H1 (cell line): ENCODE data around the gene ZBTB20. TPM values are rescaled to one million over a fixed set of nuclear protein-coding genes. Genes with fewer than 3 reads are reported as not detected.

Experiments
- BRCA1 ChIP-seq: IDR thresholded peaks from 2 replicates; pipeline ENCODE4 v1.6.1; 2012; ENCODE audit warnings: low read depth, low read length, improper control_type of control experiment
- CHD1 ChIP-seq: IDR thresholded peaks from 2 replicates; pipeline ENCODE4 v1.6.1; 2012; ENCODE audit warnings: low read depth, low read length, improper control_type of control experiment
- E2F6 ChIP-seq: IDR thresholded peaks from 2 replicates; pipeline ENCODE4 v1.6.1; 2012; ENCODE audit warnings: inconsistent platforms
- JUND ChIP-seq: IDR thresholded peaks from 2 replicates; pipeline ENCODE4 v1.6.1; 2011; ENCODE audit warnings: mild to moderate bottlenecking, improper control_type of control experiment, low read length
- SIN3A ChIP-seq, 2 experiments: IDR thresholded peaks in 1 of 2; conservative IDR thresholded peaks in 1 of 2; 2 replicates each; pipeline ENCODE4 v1.6.1; 2011 to 2012; ENCODE audit warnings: low read length in 2 of 2, improper control_type of control experiment in 1 of 2, low read depth in 1 of 2, mild to moderate bottlenecking in 1 of 2
- SIRT6 ChIP-seq: IDR thresholded peaks from one replicate; pipeline ENCODE4 v1.7.1; 2012; ENCODE audit warnings: low read length, inconsistent platforms
- TCF12 ChIP-seq: IDR thresholded peaks from 2 replicates; pipeline ENCODE4 v1.6.1; 2011; ENCODE audit warnings: low read depth, mild to moderate bottlenecking, low read length
- TEAD4 ChIP-seq: IDR thresholded peaks from 2 replicates; pipeline ENCODE4 v1.6.1; 2012; ENCODE audit warnings: low read depth, low read length, inconsistent platforms, mixed read lengths
- polyA plus RNA-seq, 7 experiments: library from polyadenylated mRNA; depleted of rRNA in 3 of 7; stranded (reverse) in 5 of 7; unstranded in 2 of 7; fragments of >200 nt in 5 of 7; fragments of 200-250 nt in 2 of 7; gene quantifications; 1 replicate in 5 of 7; 2 replicates in 1 of 7; 4 replicates in 1 of 7; pipeline versions ENCODE4 v1.2.1 to v1.2.3, GENCODE V29; 2011 to 2013; ENCODE audit warnings: missing spikeins in 2 of 7, mixed read lengths in 2 of 7
- total RNA-seq: library from RNA; stranded (reverse); fragmentation: NEBNext Ultra II Directional; extraction: Animal tissue kit (Norgen Biotek cat#: 25700); gene quantifications from 2 replicates; pipeline ENCODE4 v1.2.1, GENCODE V29; 2021

Gene ZBTB20
- total and polyA plus RNA-seq, 2 of the 8 experiments (the other 6 are each of a cell fraction or from before 2014, with no cell fraction given): 0.35 to 1.3 TPM

GRCh38 chr3:114454551-114455251 is 692.4 kb downstream of the ZBTB20 start (continued):
- TF ChIP-seq E2F6 (no peak), TCF12 (no peak), BRCA1 (no peak), CHD1 (no peak), SIRT6 (no peak), SIN3A (conservative IDR thresholded peaks at IDR 0.05 in 1 of 2, IDR thresholded peaks at IDR 0.05 in 1 of 2; ENCODE audit: low read depth in 1 of 2, low read length in 2 of 2) (no peak), JUND (no peak), TEAD4 (no peak)
